Measurements from ENCODE around the gene CELF2.

GRCh38 chr10:11018855-11019631 is 1.4 kb downstream of the CELF2 start:
- TF ChIP-seq POLR2A (IDR thresholded peaks at IDR 0.05) (no peak), CTCF (IDR thresholded peaks at IDR 0.05 in 4 of 5, conservative IDR thresholded peaks at IDR 0.05 in 1 of 5) (no peak)
